ENCODE results near the gene SLC16A4.

GRCh38 chr1:110355321-110355720 lies 35.5 kb downstream of the SLC16A4 start:
- no peak for TF ChIP-seq POLR2AphosphoS5 (IDR thresholded peaks at IDR 0.05; ENCODE audit: low read depth, low read length)
- no peak for TF ChIP-seq ZNF274 (IDR thresholded peaks at IDR 0.05; ENCODE audit: borderline replicate concordance, extremely low read depth, low read length)
- no peak for TF ChIP-seq CTCF (IDR thresholded peaks at IDR 0.05; ENCODE audit: control extremely low read depth in 1 of 3, insufficient read depth in 1 of 3, low read depth in 1 of 3, low read length in 3 of 3)
- no peak for TF ChIP-seq POLR2A (IDR thresholded peaks at IDR 0.05; ENCODE audit: control extremely low read depth in 1 of 2, low read depth in 2 of 2, low read length in 2 of 2)
- TF ChIP-seq SP1 (IDR thresholded peaks at IDR 0.05; ENCODE audit: low read depth, low read length): no peak
- TF ChIP-seq SUZ12 (IDR thresholded peaks at IDR 0.05; ENCODE audit: low read length): no peak
- no peak for TF ChIP-seq EP300 (IDR thresholded peaks at IDR 0.05; ENCODE audit: borderline replicate concordance in 1 of 2, low read depth in 2 of 2, low read length in 2 of 2)
- no peak for TF ChIP-seq ATF2 (IDR thresholded peaks at IDR 0.05; ENCODE audit: low read length)
- no peak for TF ChIP-seq FOSL1 (IDR thresholded peaks at IDR 0.05; ENCODE audit: insufficient read depth, low read depth, low read length)

All from H1 (cell line).